ENCODE data around the gene ZCCHC7. TPM values are rescaled to one million over a fixed set of nuclear protein-coding genes. Genes with fewer than 3 reads are reported as not detected.

ZCCHC7 gene
- total RNA-seq, 4 donors from 2014 or later: 12.1 to 19.1 (median 15.6) TPM

- TF ChIP-seq EP300 (IDR thresholded peaks at IDR 0.05) (no peak), POLR2AphosphoS5 (IDR thresholded peaks at IDR 0.05) (no peak), CTCF (IDR thresholded peaks at IDR 0.05) (no peak), POLR2A (IDR thresholded peaks at IDR 0.05; ENCODE audit: low read depth) (no peak)
- intact Hi-C loops (cut with DNase I): no loop called here
- 94% methylated on average over 9 of the region's 11 CpGs for WGBS
Observed at GRCh38 chr9:37381094-37381741, 260.8 kb downstream of the ZCCHC7 start.

GRCh38 chr9:37382161-37382981, 262.0 kb downstream of the ZCCHC7 start:
- Histone ChIP-seq H3K4me1 (no peaks in the 10 kb centered on the region), H3K36me3 (no peaks in the 10 kb centered on the region), H3K9me3 (no peaks in the 10 kb centered on the region), H3K4me3 (no peak overlapping the region), H3K27ac (replicated peaks in 1 of 4) (no peak overlapping the region), H3K27me3 (no peaks in the 10 kb centered on the region)
- no peak for DNase-seq (ENCODE audit: extremely low spot score)
- WGBS: 92% methylated on average over 14 of the region's 14 CpGs
- intact Hi-C loops (cut with DNase I): no loop called here
- TF ChIP-seq POLR2A (IDR thresholded peaks at IDR 0.05; ENCODE audit: low read depth) (no peak), POLR2AphosphoS5 (IDR thresholded peaks at IDR 0.05) (no peak), CTCF (IDR thresholded peaks at IDR 0.05) (no peak), EP300 (IDR thresholded peaks at IDR 0.05) (no peak)

More at GRCh38 chr9:37381094-37381741, 260.8 kb downstream of the ZCCHC7 start:
- Histone ChIP-seq H3K9me3 (no peaks in the 10 kb centered on the region), H3K36me3 (no peaks in the 10 kb centered on the region), H3K4me3 (no peak overlapping the region), H3K4me1 (no peaks in the 10 kb centered on the region), H3K27me3 (no peaks in the 10 kb centered on the region), H3K27ac (replicated peaks in 1 of 4) (no peak overlapping the region)
- DNase-seq (ENCODE audit: extremely low spot score): no peak

GRCh38 chr9:37382982-37383357, 262.6 kb downstream of the ZCCHC7 start:
- no peaks in the 10 kb centered on the region for H3K27me3 ChIP-seq
- no peak for DNase-seq (ENCODE audit: extremely low spot score)
- no peaks in the 10 kb centered on the region for H3K36me3 ChIP-seq
- no peak for TF ChIP-seq CTCF (IDR thresholded peaks at IDR 0.05)
- TF ChIP-seq POLR2AphosphoS5 (IDR thresholded peaks at IDR 0.05): no peak
- TF ChIP-seq EP300 (IDR thresholded peaks at IDR 0.05): no peak
- TF ChIP-seq POLR2A (IDR thresholded peaks at IDR 0.05; ENCODE audit: low read depth): no peak
- no peaks in the 10 kb centered on the region for H3K9me3 ChIP-seq
- 67% methylated on average over 4 of the region's 5 CpGs for WGBS
- no peaks in the 10 kb centered on the region for H3K4me1 ChIP-seq
- no peak overlapping the region for H3K27ac ChIP-seq (replicated peaks in 1 of 4)
- H3K4me3 ChIP-seq: no peak overlapping the region
- intact Hi-C loops (cut with DNase I): no loop called here

- no peaks in the 10 kb centered on the region for H3K36me3 ChIP-seq
- H3K4me1 ChIP-seq: no peaks in the 10 kb centered on the region
- no peak for TF ChIP-seq CTCF (IDR thresholded peaks at IDR 0.05)
- no peak for TF ChIP-seq POLR2AphosphoS5 (IDR thresholded peaks at IDR 0.05)
- TF ChIP-seq EP300 (IDR thresholded peaks at IDR 0.05): no peak
- TF ChIP-seq POLR2A (IDR thresholded peaks at IDR 0.05; ENCODE audit: low read depth): no peak
- H3K4me3 ChIP-seq: no peak overlapping the region
- H3K9me3 ChIP-seq: no peaks in the 10 kb centered on the region
- no peaks in the 10 kb centered on the region for H3K27me3 ChIP-seq
- intact Hi-C loops (cut with DNase I): no loop called here
- no peak for DNase-seq (ENCODE audit: extremely low spot score)
- H3K27ac ChIP-seq (replicated peaks in 1 of 4): no peak overlapping the region
- WGBS: 71% methylated on average over 6 of the region's 6 CpGs
Observed at GRCh38 chr9:37383393-37383792, 263.0 kb downstream of the ZCCHC7 start.
